Coronary artery (tissue), 2 donors: ENCODE data around the gene SGMS1.

ENCODE experiments used
- DNase-seq: peaks from one replicate; pipeline ENCODE4 v3.0.0-alpha.2; 2017; ENCODE audit warnings: low spot score
- H3K27ac ChIP-seq, 2 donors: fragments of 200-600 bp; sonication (generic); one replicate each; pipeline ENCODE4 v1.5.1; 2016 to 2019
- H3K4me3 ChIP-seq: fragments of 200-600 bp; sonication (generic); 2 replicates; pipeline ENCODE4 v1.5.1; 2016; ENCODE audit warnings: mild to moderate bottlenecking, moderate library complexity
- CTCF ChIP-seq: fragments of 200-600 bp; sonication (generic); IDR thresholded peaks from one replicate; pipeline ENCODE4 v1.5.1; 2019; ENCODE audit warnings: antibody characterized with exemption

Gene SGMS1

GRCh38 chr10:50400694-50401093 lies 223.1 kb downstream of the SGMS1 start:
- Histone ChIP-seq H3K27ac (no peak overlapping the region), H3K4me3 (no peak overlapping the region)
- DNase-seq, result no peak
- TF ChIP-seq CTCF, result no peak

- Histone ChIP-seq H3K27ac (no peak overlapping the region), H3K4me3 (no peak overlapping the region)
- no peak for DNase-seq
- TF ChIP-seq CTCF, result no peak
These were observed 224.9 kb downstream of the SGMS1 start for GRCh38 chr10:50398823-50399222.

- Histone ChIP-seq H3K4me3 (no peak overlapping the region), H3K27ac (no peak overlapping the region)
- no peak for TF ChIP-seq CTCF
- no peak for DNase-seq
These were observed 225.4 kb downstream of the SGMS1 start for GRCh38 chr10:50398381-50398780.

GRCh38 chr10:50397312-50398140 lies 226.2 kb downstream of the SGMS1 start:
- TF ChIP-seq CTCF, result no peak
- no peak for DNase-seq
- no peak overlapping the region for H3K4me3 ChIP-seq
- H3K27ac ChIP-seq, result no peak overlapping the region

GRCh38 chr10:50396491-50397311 lies 227.1 kb downstream of the SGMS1 start:
- H3K4me3 ChIP-seq, result no peak overlapping the region
- DNase-seq, result no peak
- TF ChIP-seq CTCF, result no peak
- H3K27ac ChIP-seq, result no peak overlapping the region

- DNase-seq, result no peak
These were observed 227.9 kb downstream of the SGMS1 start for GRCh38 chr10:50395851-50396250.

More at GRCh38 chr10:50395851-50396250, 227.9 kb downstream of the SGMS1 start:
- Histone ChIP-seq H3K4me3 (no peak overlapping the region), H3K27ac (no peak overlapping the region)
- no peak for TF ChIP-seq CTCF
